CD14-positive monocyte (primary cell): ENCODE results near the gene RBM25. TPM values are rescaled to one million over a fixed set of nuclear protein-coding genes. Genes with fewer than 3 reads are reported as not detected.

Experiments
- DNase-seq, 3 donors: peaks; one replicate each; pipeline ENCODE4 v3.0.0-alpha.2; 2011 to 2022
- H2AFZ ChIP-seq: 2 replicates; pipeline ENCODE4 v1.6.0; 2012; ENCODE audit warnings: mild to moderate bottlenecking, low read depth, low read length, inconsistent platforms; ENCODE audit not compliant: insufficient read depth, poor library complexity, severe bottlenecking
- H3K27ac ChIP-seq, 2 donors: 1 replicate in 1 of 2; 2 replicates in 1 of 2; pipeline ENCODE4 v1.5.1; 2012 to 2013; ENCODE audit warnings: low read length in 2 of 2, control low read depth in 1 of 2, inconsistent platforms in 1 of 2, low read depth in 1 of 2, mild to moderate bottlenecking in 1 of 2
- H3K27me3 ChIP-seq, 2 donors: one replicate each; pipeline versions ENCODE4 v1.6.0 to v1.6.1; 2011 to 2013; ENCODE audit warnings: low read length in 2 of 2; ENCODE audit not compliant: control insufficient read depth in 2 of 2, insufficient read depth in 2 of 2
- H3K36me3 ChIP-seq, 2 donors: replicated peaks in 1 of 2; 1 replicate in 1 of 2; 2 replicates in 1 of 2; pipeline versions ENCODE4 v1.5.1 to v1.6.1; 2012 to 2013; ENCODE audit warnings: low read length in 2 of 2, control low read depth in 1 of 2, inconsistent platforms in 1 of 2, mild to moderate bottlenecking in 1 of 2; ENCODE audit not compliant: insufficient read depth in 2 of 2, control insufficient read depth in 1 of 2
- H3K4me1 ChIP-seq, 2 donors: 1 replicate in 1 of 2; 2 replicates in 1 of 2; pipeline versions ENCODE4 v1.5.1 to v1.6.1; 2012 to 2013; ENCODE audit warnings: low read length in 2 of 2, control low read depth in 1 of 2, inconsistent platforms in 1 of 2, mild to moderate bottlenecking in 1 of 2, moderate library complexity in 1 of 2; ENCODE audit not compliant: insufficient read depth in 2 of 2, control insufficient read depth in 1 of 2
- H3K4me2 ChIP-seq: replicated peaks from 2 replicates; pipeline ENCODE3; 2012; ENCODE audit warnings: low read length, moderate library complexity, mild to moderate bottlenecking; ENCODE audit not compliant: poor library complexity, severe bottlenecking; ENCODE audit errors: extremely low read depth
- H3K4me3 ChIP-seq, 3 experiments: fragments of 200-600 bp in 1 of 3; sonication (generic) in 1 of 3; replicated peaks in 1 of 3; 1 replicate in 2 of 3; 2 replicates in 1 of 3; pipeline ENCODE4 v1.5.1; 2011 to 2013; ENCODE audit warnings: low read length in 3 of 3, mild to moderate bottlenecking in 3 of 3, control low read depth in 2 of 3, low read depth in 2 of 3, inconsistent platforms in 1 of 3, moderate library complexity in 1 of 3
- H3K79me2 ChIP-seq: 2 replicates; pipeline ENCODE4 v1.6.0; 2012; ENCODE audit warnings: mild to moderate bottlenecking, control low read depth, inconsistent platforms, low read length, moderate library complexity; ENCODE audit not compliant: insufficient read depth
- H3K9ac ChIP-seq: 2 replicates; pipeline ENCODE4 v1.6.0; 2017; ENCODE audit warnings: low read length, mild to moderate bottlenecking; ENCODE audit not compliant: insufficient read depth, poor library complexity, severe bottlenecking
- H3K9me3 ChIP-seq, 2 donors: replicated peaks in 1 of 2; 1 replicate in 1 of 2; 2 replicates in 1 of 2; pipeline versions ENCODE4 v1.5.1 to v1.6.1; 2012 to 2013; ENCODE audit warnings: low read length in 2 of 2, control low read depth in 1 of 2; ENCODE audit not compliant: control insufficient read depth in 1 of 2, insufficient read depth in 1 of 2
- H4K20me1 ChIP-seq: 2 replicates; pipeline ENCODE4 v1.6.0; 2012; ENCODE audit warnings: mild to moderate bottlenecking, low read length, control low read depth, moderate library complexity; ENCODE audit not compliant: insufficient read depth
- H3K27ac Mint-ChIP-seq, 7 donors: one replicate each; pipeline ENCODE4 v1.8.0; 2020; ENCODE audit warnings: mild to moderate bottlenecking in 7 of 7, mixed read lengths in 7 of 7, moderate library complexity in 6 of 7, inconsistent platforms in 2 of 7
- H3K27me3 Mint-ChIP-seq, 3 donors: one replicate each; pipeline ENCODE4 v1.8.0; 2021 to 2022; ENCODE audit warnings: low read depth in 3 of 3, mild to moderate bottlenecking in 3 of 3, mixed read lengths in 3 of 3, moderate library complexity in 3 of 3, inconsistent platforms in 1 of 3
- H3K36me3 Mint-ChIP-seq, 2 donors: one replicate each; pipeline ENCODE4 v1.8.0; 2020; ENCODE audit warnings: mixed read lengths in 2 of 2, inconsistent platforms in 1 of 2, mild to moderate bottlenecking in 1 of 2
- H3K4me1 Mint-ChIP-seq: one replicate; pipeline ENCODE4 v1.8.0; 2020; ENCODE audit warnings: mild to moderate bottlenecking, mixed read lengths
- H3K4me3 Mint-ChIP-seq, 2 donors: one replicate each; pipeline ENCODE4 v1.8.0; 2020; ENCODE audit warnings: mild to moderate bottlenecking in 2 of 2, mixed read lengths in 2 of 2, moderate library complexity in 1 of 2
- H3K9me3 Mint-ChIP-seq, 7 donors: one replicate each; pipeline ENCODE4 v1.8.0; 2020 to 2022; ENCODE audit warnings: mixed read lengths in 7 of 7, mild to moderate bottlenecking in 6 of 7, moderate library complexity in 6 of 7, inconsistent platforms in 2 of 7
- WGBS: methylation state at CpG from one replicate; pipeline ENCODE4 v1.1.5; 2013; ENCODE audit warnings: missing lambda C conversion rate; ENCODE audit not compliant: insufficient coverage; 5-methylcytosine and 5-hydroxymethylcytosine counted together
- intact Hi-C, 2 donors: fragments of 100-400 bp; cut with micrococcal nuclease; formaldehyde crosslinking; loops; one replicate each; pipeline versions ENCODE4 v1.15.0 to v1.15.1; 2023
- polyA plus RNA-seq, 3 donors: library from polyadenylated mRNA; depleted of rRNA in 1 of 3; unstranded in 2 of 3; stranded (reverse) in 1 of 3; fragments of 300-500 nt in 2 of 3; fragments of >200 nt in 1 of 3; fragmentation: Illumina TruSeq in 2 of 3; gene quantifications; 1 replicate in 2 of 3; 2 replicates in 1 of 3; pipeline ENCODE4 v1.2.3, GENCODE V29; 2012 to 2021
- TF ChIP-seq, protein P1 (sequence below): fragments of 200-600 bp; IDR thresholded peaks from one replicate; pipeline ENCODE4 v1.8.0; 2022; ENCODE audit warnings: antibody characterized with exemption, mild to moderate bottlenecking

RBM25 gene
- polyA plus RNA-seq, 3 donors: 15.6 to 46.5 (median 25.2) TPM

- no peak overlapping the region for H3K9ac ChIP-seq
- no peaks in the 10 kb centered on the region for H3K9me3 ChIP-seq
- Mint-ChIP-seq H3K27ac (no peak overlapping the region), H3K36me3 (peaks cover 53 to 62% of the 10 kb centered on the region in 2 donors), H3K9me3 (no peaks in the 10 kb centered on the region), H3K4me3 (no peak overlapping the region), H3K4me1 (peaks cover 35% of the 10 kb centered on the region), H3K27me3 (peaks cover 0 to 2% (median 1%) of the 10 kb centered on the region in 3 donors)
- TF ChIP-seq, protein P1, sequence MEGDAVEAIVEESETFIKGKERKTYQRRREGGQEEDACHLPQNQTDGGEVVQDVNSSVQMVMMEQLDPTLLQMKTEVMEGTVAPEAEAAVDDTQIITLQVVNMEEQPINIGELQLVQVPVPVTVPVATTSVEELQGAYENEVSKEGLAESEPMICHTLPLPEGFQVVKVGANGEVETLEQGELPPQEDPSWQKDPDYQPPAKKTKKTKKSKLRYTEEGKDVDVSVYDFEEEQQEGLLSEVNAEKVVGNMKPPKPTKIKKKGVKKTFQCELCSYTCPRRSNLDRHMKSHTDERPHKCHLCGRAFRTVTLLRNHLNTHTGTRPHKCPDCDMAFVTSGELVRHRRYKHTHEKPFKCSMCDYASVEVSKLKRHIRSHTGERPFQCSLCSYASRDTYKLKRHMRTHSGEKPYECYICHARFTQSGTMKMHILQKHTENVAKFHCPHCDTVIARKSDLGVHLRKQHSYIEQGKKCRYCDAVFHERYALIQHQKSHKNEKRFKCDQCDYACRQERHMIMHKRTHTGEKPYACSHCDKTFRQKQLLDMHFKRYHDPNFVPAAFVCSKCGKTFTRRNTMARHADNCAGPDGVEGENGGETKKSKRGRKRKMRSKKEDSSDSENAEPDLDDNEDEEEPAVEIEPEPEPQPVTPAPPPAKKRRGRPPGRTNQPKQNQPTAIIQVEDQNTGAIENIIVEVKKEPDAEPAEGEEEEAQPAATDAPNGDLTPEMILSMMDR: no peak
- 100% methylated on average over 2 of the region's 4 CpGs for WGBS
- H3K4me1 ChIP-seq: peaks cover 16 to 17% of the 10 kb centered on the region in 2 donors
- peak overlapping the region; percentile 11 for H3K4me2 ChIP-seq
- peak overlapping the region in 1 of 2 donors; percentile 38 for H3K27ac ChIP-seq
- peaks cover 69% of the 10 kb centered on the region for H4K20me1 ChIP-seq
- no peak overlapping the region for H2AFZ ChIP-seq
- no peak for DNase-seq
- peaks cover 38 to 69% of the 10 kb centered on the region in 2 donors for H3K36me3 ChIP-seq
- intact Hi-C loops: no loop called here
- peaks cover 58% of the 10 kb centered on the region for H3K79me2 ChIP-seq
- no peak overlapping the region for H3K4me3 ChIP-seq
- H3K27me3 ChIP-seq: no peaks in the 10 kb centered on the region
Observed at GRCh38 chr14:73022051-73022450, 36.3 kb upstream of the RBM25 start.

DNA sequence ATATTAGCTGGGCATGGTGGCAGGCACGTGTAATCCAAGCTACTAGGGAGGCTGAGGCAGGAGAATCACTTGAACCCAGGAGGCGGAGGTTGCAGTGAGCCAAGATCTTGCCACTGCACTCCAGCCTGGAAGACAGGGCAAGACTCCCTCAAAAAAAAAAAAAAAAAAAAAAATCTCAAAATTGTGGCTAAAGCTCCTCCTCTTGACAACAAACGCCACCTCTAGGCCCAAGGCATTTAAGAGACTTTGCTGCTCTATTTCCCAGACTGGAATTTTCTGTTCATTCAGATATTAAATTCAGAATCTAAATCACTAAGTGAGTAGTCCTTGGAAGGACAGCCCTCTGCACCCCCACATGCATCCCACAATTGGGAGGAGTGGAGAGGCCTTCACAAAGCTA is 32.8 kb upstream of the RBM25 start:
- peaks cover 18 to 35% of the 10 kb centered on the region in 2 donors for H3K36me3 ChIP-seq
- H3K27ac Mint-ChIP-seq: peak overlapping the region in 1 of 7 donors; percentile 25

More for the DNA sequence above, 32.8 kb upstream of the RBM25 start:
- peaks cover 49% of the 10 kb centered on the region for H3K79me2 ChIP-seq
- peak overlapping the region; percentile 79 for H3K4me2 ChIP-seq
- 100% methylated on average over 2 of the region's 3 CpGs for WGBS
- H3K27me3 Mint-ChIP-seq: peaks cover 0 to 1% (median 1%) of the 10 kb centered on the region in 3 donors
- H4K20me1 ChIP-seq: peaks cover 39% of the 10 kb centered on the region
- H3K9ac ChIP-seq: no peak overlapping the region
- H3K4me1 ChIP-seq: peaks cover 21 to 23% of the 10 kb centered on the region in 2 donors
- no peak overlapping the region for H3K4me3 ChIP-seq
- TF ChIP-seq, protein P1: no peak
- peaks cover 28 to 30% of the 10 kb centered on the region in 2 donors for H3K36me3 Mint-ChIP-seq
- H3K4me3 Mint-ChIP-seq: no peak overlapping the region
- H2AFZ ChIP-seq: no peak overlapping the region
- no peaks in the 10 kb centered on the region for H3K9me3 Mint-ChIP-seq
- DNase-seq: no peak
- peaks cover 42% of the 10 kb centered on the region for H3K4me1 Mint-ChIP-seq
- no peak overlapping the region for H3K27ac ChIP-seq
- intact Hi-C loops: no loop called here
- no peaks in the 10 kb centered on the region for H3K9me3 ChIP-seq
- H3K27me3 ChIP-seq: no peaks in the 10 kb centered on the region
